H9 (cell line): ENCODE results near the gene HS3ST1. TPM values are rescaled to one million over a fixed set of nuclear protein-coding genes. Genes with fewer than 3 reads are reported as not detected.

Experiments
- DNase-seq: peaks from one replicate; pipeline ENCODE4 v3.0.0-alpha.2; 2017
- H2AFZ ChIP-seq: one replicate; pipeline ENCODE4 v1.6.1; 2013; ENCODE audit warnings: mild to moderate bottlenecking, low read length, control low read depth, moderate library complexity
- H2AK5ac ChIP-seq: 2 replicates; pipeline ENCODE4 v1.6.1; 2013; ENCODE audit warnings: low read length, control low read depth, mixed read lengths; ENCODE audit not compliant: insufficient read length
- H2BK120ac ChIP-seq: one replicate; pipeline ENCODE4 v1.6.1; 2013; ENCODE audit warnings: low read depth, mild to moderate bottlenecking, low read length, control low read depth, inconsistent platforms; ENCODE audit not compliant: poor library complexity, severe bottlenecking
- H2BK12ac ChIP-seq: 2 replicates; pipeline ENCODE4 v1.6.1; 2013; ENCODE audit warnings: low read length, control low read depth, mixed read lengths, low read depth; ENCODE audit not compliant: insufficient read length
- H2BK15ac ChIP-seq: 2 replicates; pipeline ENCODE4 v1.6.1; 2013; ENCODE audit warnings: low read depth, low read length, control low read depth
- H2BK20ac ChIP-seq: one replicate; pipeline ENCODE4 v1.6.1; 2013; ENCODE audit warnings: low read depth, mild to moderate bottlenecking, low read length, control low read depth, inconsistent platforms; ENCODE audit not compliant: poor library complexity, severe bottlenecking
- H2BK5ac ChIP-seq: 2 replicates; pipeline ENCODE4 v1.6.1; 2013; ENCODE audit warnings: low read length, control low read depth, mixed read lengths; ENCODE audit not compliant: insufficient read length
- H3K14ac ChIP-seq: 2 replicates; pipeline ENCODE4 v1.6.1; 2013; ENCODE audit warnings: low read length, control low read depth; ENCODE audit not compliant: insufficient read depth
- H3K18ac ChIP-seq: 2 replicates; pipeline ENCODE4 v1.6.1; 2013; ENCODE audit warnings: low read depth, mild to moderate bottlenecking, mixed read lengths, low read length, control low read depth; ENCODE audit not compliant: insufficient read length
- H3K23ac ChIP-seq: 2 replicates; pipeline ENCODE4 v1.6.1; 2013; ENCODE audit warnings: low read length, control low read depth, mixed read lengths, low read depth; ENCODE audit not compliant: insufficient read length
- H3K23me2 ChIP-seq: 2 replicates; pipeline ENCODE4 v1.6.1; 2013; ENCODE audit warnings: low read depth, mild to moderate bottlenecking, mixed read lengths, low read length, control low read depth; ENCODE audit not compliant: insufficient read length, poor library complexity, severe bottlenecking
- H3K27ac ChIP-seq: 2 replicates; pipeline ENCODE4 v1.5.1; 2013; ENCODE audit warnings: low read length, control low read depth, mixed read lengths, low read depth; ENCODE audit not compliant: insufficient read length
- H3K27me3 ChIP-seq: 2 replicates; pipeline ENCODE4 v1.6.1; 2013; ENCODE audit warnings: low read length, control low read depth, inconsistent platforms; ENCODE audit not compliant: insufficient read depth
- H3K4ac ChIP-seq: 2 replicates; pipeline ENCODE4 v1.6.1; 2013; ENCODE audit warnings: low read depth, mild to moderate bottlenecking, control low read depth, inconsistent platforms, low read length, moderate library complexity
- H3K4me1 ChIP-seq: 2 replicates; pipeline ENCODE4 v1.6.1; 2013; ENCODE audit warnings: low read length, control low read depth, inconsistent platforms; ENCODE audit not compliant: insufficient read depth
- H3K4me2 ChIP-seq: 2 replicates; pipeline ENCODE4 v1.6.1; 2013; ENCODE audit warnings: low read length, control low read depth, mixed read lengths; ENCODE audit not compliant: insufficient read length, insufficient read depth
- H3K56ac ChIP-seq: 2 replicates; pipeline ENCODE4 v1.6.1; 2013; ENCODE audit warnings: low read depth, mild to moderate bottlenecking, mixed read lengths, low read length, control low read depth; ENCODE audit not compliant: insufficient read length
- H3K79me1 ChIP-seq: 2 replicates; pipeline ENCODE4 v1.6.1; 2013; ENCODE audit warnings: low read depth, mild to moderate bottlenecking, moderate library complexity, low read length, control low read depth, inconsistent platforms; ENCODE audit not compliant: insufficient read depth, poor library complexity, severe bottlenecking
- H3K79me2 ChIP-seq: 2 replicates; pipeline ENCODE4 v1.6.1; 2013; ENCODE audit warnings: low read length, control low read depth, inconsistent platforms; ENCODE audit not compliant: insufficient read depth
- H3K9ac ChIP-seq: 2 replicates; pipeline ENCODE4 v1.6.1; 2013; ENCODE audit warnings: low read length, control low read depth, mixed read lengths; ENCODE audit not compliant: insufficient read length; ENCODE audit errors: extremely low read depth
- H3K9me3 ChIP-seq: one replicate; pipeline ENCODE4 v1.6.1; 2013; ENCODE audit warnings: low read depth, low read length, inconsistent platforms; ENCODE audit not compliant: control insufficient read depth
- H3T11ph ChIP-seq: one replicate; pipeline ENCODE4 v1.6.1; 2013; ENCODE audit warnings: mild to moderate bottlenecking, low read length, control low read depth, inconsistent platforms
- H4K20me1 ChIP-seq: one replicate; pipeline ENCODE4 v1.6.1; 2013; ENCODE audit not compliant: control insufficient read depth, insufficient read length, insufficient read depth
- H4K5ac ChIP-seq: 2 replicates; pipeline ENCODE4 v1.6.1; 2013; ENCODE audit warnings: low read depth, mild to moderate bottlenecking, mixed read lengths, low read length, control low read depth; ENCODE audit not compliant: insufficient read length
- H4K8ac ChIP-seq: replicated peaks from 2 replicates; pipeline ENCODE4 v1.6.1; 2013; ENCODE audit warnings: low read length, control low read depth, mixed read lengths, low read depth; ENCODE audit not compliant: insufficient read length
- H4K91ac ChIP-seq: 2 replicates; pipeline ENCODE4 v1.6.1; 2013; ENCODE audit warnings: low read depth, mild to moderate bottlenecking, moderate library complexity, mixed read lengths, low read length, control low read depth; ENCODE audit not compliant: insufficient read length
- H3K27ac Mint-ChIP-seq, 3 experiments: 2 replicates in 2 of 3; 3 replicates in 1 of 3; pipeline ENCODE4 v1.8.0; 2020 to 2021; ENCODE audit warnings: mixed read lengths in 3 of 3, mild to moderate bottlenecking in 1 of 3, moderate library complexity in 1 of 3
- H3K27me3 Mint-ChIP-seq: 2 replicates; pipeline ENCODE4 v1.8.0; 2021; ENCODE audit warnings: low read depth, mild to moderate bottlenecking, moderate library complexity, mixed read lengths
- H3K36me3 Mint-ChIP-seq, 3 experiments: 2 replicates in 2 of 3; 3 replicates in 1 of 3; pipeline ENCODE4 v1.8.0; 2020 to 2021; ENCODE audit warnings: low read depth in 3 of 3, mixed read lengths in 3 of 3; ENCODE audit not compliant: insufficient read depth in 1 of 3
- H3K4me1 Mint-ChIP-seq, 2 experiments: 2 replicates each; pipeline ENCODE4 v1.8.0; 2020; ENCODE audit warnings: mixed read lengths in 2 of 2
- H3K4me3 Mint-ChIP-seq, 2 experiments: 2 replicates in 1 of 2; 3 replicates in 1 of 2; pipeline ENCODE4 v1.8.0; 2020 to 2021; ENCODE audit warnings: mild to moderate bottlenecking in 2 of 2, mixed read lengths in 2 of 2, moderate library complexity in 1 of 2
- H3K9me3 Mint-ChIP-seq, 2 experiments: 2 replicates in 1 of 2; 3 replicates in 1 of 2; pipeline ENCODE4 v1.8.0; 2020; ENCODE audit warnings: mild to moderate bottlenecking in 2 of 2, mixed read lengths in 2 of 2, moderate library complexity in 1 of 2
- CTCF ChIP-seq: fragments of 200-600 bp; sonication (generic); conservative IDR thresholded peaks from 3 replicates; pipeline ENCODE4 v1.8.0; 2021; ENCODE audit warnings: antibody characterized with exemption, mild to moderate bottlenecking
- WGBS: extraction: QIAGEN DNeasy Blood & Tissue Kit; methylation state at CpG from one replicate; pipeline ENCODE4 v1.1.7; 2013; ENCODE audit warnings: missing lambda C conversion rate, low lambda C conversion rate, mixed read lengths; ENCODE audit not compliant: insufficient read length; ENCODE audit errors: extremely low coverage; 5-methylcytosine and 5-hydroxymethylcytosine counted together
- total RNA-seq: library from RNA; stranded (reverse); gene quantifications from 2 replicates; pipeline ENCODE4 v1.2.1, GENCODE V29; 2021

HS3ST1 gene
- total RNA-seq, 1 experiment from 2014 or later = 0.04 TPM

DNA sequence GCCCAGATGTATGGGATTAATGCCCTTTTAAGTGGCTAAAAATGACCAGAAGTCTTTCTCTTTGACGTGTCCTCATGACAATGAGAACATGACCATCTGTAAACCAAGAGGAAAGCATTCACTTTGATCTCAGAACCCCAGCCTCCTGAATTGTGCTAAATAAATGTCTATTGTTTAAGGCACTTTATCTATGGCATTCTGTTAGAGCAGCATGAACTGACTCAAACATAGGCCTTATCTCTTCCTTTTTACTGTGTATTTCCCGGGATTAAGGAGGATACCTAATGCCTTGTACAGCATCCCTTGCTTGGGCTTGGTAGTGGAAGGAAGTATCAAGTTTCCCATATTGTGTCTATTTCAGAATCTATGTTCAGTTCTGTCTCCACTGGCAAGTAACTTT, 47.2 kb upstream of the HS3ST1 start:
- peaks cover 0 to 2% of the 10 kb centered on the region in 2 experiments; a peak in 1 of 5 replicates for H3K9me3 Mint-ChIP-seq
- Histone ChIP-seq H3K9ac (no peak overlapping the region), H2AK5ac (no peak overlapping the region), H3K4ac (no peak overlapping the region), H4K5ac (no peak overlapping the region), H3K4me1 (peaks cover 5% of the 10 kb centered on the region; the same call in 1 of the 2 replicates), H3K79me2 (no peaks in the 10 kb centered on the region), H2BK20ac (no peak overlapping the region), H3K27ac (no peak overlapping the region), H2BK5ac (no peak overlapping the region), H4K20me1 (no peaks in the 10 kb centered on the region), H3K56ac (no peak overlapping the region), H3K23me2 (no peaks in the 10 kb centered on the region), H3K79me1 (no peaks in the 10 kb centered on the region), H2BK12ac (no peak overlapping the region), H2BK120ac (no peak overlapping the region), H2AFZ (no peak overlapping the region), H3K23ac (no peak overlapping the region), H3K27me3 (no peaks in the 10 kb centered on the region), H3K4me2 (no peak overlapping the region), H4K91ac (no peak overlapping the region), H4K8ac (no peak overlapping the region), H2BK15ac (no peak overlapping the region), H3T11ph (no peak overlapping the region), H3K18ac (no peak overlapping the region), H3K9me3 (no peaks in the 10 kb centered on the region), H3K14ac (no peak overlapping the region)
- no peak for TF ChIP-seq CTCF
- no peaks in the 10 kb centered on the region; the same call in 1 of the 2 replicates for H3K27me3 Mint-ChIP-seq
- peaks cover 5 to 6% of the 10 kb centered on the region in 2 experiments for H3K4me1 Mint-ChIP-seq
- WGBS = no CpG with 5 or more reads among the region's 2 CpGs
- H3K36me3 Mint-ChIP-seq = no peaks in the 10 kb centered on the region; a peak in 1 of 7 replicates
- no peak overlapping the region for H3K4me3 Mint-ChIP-seq
- no peak for DNase-seq
- no peak overlapping the region for H3K27ac Mint-ChIP-seq
